Adrenal gland (tissue), 5 donors: ENCODE results near the gene PGBD5.

Experiments used
- CTCF ChIP-seq, 6 experiments: fragments of 450-650 bp in 4 of 6; fragments of 200-600 bp in 2 of 6; sonication (generic) in 1 of 6; IDR thresholded peaks; 1 replicate in 5 of 6; 2 replicates in 1 of 6; pipeline versions ENCODE4 v1.5.1 to v1.8.0; 2016 to 2021; ENCODE audit warnings: antibody characterized with exemption in 6 of 6, mild to moderate bottlenecking in 2 of 6, moderate library complexity in 1 of 6
- POLR2A ChIP-seq, 2 donors: fragments of 450-650 bp; IDR thresholded peaks; one replicate each; pipeline ENCODE4 v1.6.1; 2017; ENCODE audit warnings: antibody characterized with exemption in 2 of 2, mild to moderate bottlenecking in 2 of 2, moderate library complexity in 1 of 2
- donor health status: DM: no; HTN: no; CAD: no.

GRCh38 chr1:230359992-230360668, 66.0 kb downstream of the PGBD5 start:
- TF ChIP-seq CTCF (IDR thresholded peaks at IDR 0.05) = no peak
- no peak for TF ChIP-seq POLR2A (IDR thresholded peaks at IDR 0.05)
